GM19240 (cell line): ENCODE results near the gene CST6.

Experiments used
- DNase-seq: peaks from one replicate; pipeline ENCODE4 v3.0.0; 2011; ENCODE audit warnings: low spot score; ENCODE audit not compliant: insufficient read length

The CST6 gene, protein sequence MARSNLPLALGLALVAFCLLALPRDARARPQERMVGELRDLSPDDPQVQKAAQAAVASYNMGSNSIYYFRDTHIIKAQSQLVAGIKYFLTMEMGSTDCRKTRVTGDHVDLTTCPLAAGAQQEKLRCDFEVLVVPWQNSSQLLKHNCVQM

GRCh38 chr11:66011785-66012303 is at the start of gene CST6:
TSS of gene CST6 (plus strand) at chr11:66012008. CDS start at chr11:66012045, 37 bp downstream.
- no peak for DNase-seq

GRCh38 chr11:65962141-65962564 is 49.7 kb upstream of the CST6 start:
- no peak for DNase-seq

- DNase-seq = no peak
Observed at GRCh38 chr11:65964906-65965305, 46.9 kb upstream of the CST6 start.

GRCh38 chr11:65965986-65966762 is 45.6 kb upstream of the CST6 start:
- no peak for DNase-seq

DNA sequence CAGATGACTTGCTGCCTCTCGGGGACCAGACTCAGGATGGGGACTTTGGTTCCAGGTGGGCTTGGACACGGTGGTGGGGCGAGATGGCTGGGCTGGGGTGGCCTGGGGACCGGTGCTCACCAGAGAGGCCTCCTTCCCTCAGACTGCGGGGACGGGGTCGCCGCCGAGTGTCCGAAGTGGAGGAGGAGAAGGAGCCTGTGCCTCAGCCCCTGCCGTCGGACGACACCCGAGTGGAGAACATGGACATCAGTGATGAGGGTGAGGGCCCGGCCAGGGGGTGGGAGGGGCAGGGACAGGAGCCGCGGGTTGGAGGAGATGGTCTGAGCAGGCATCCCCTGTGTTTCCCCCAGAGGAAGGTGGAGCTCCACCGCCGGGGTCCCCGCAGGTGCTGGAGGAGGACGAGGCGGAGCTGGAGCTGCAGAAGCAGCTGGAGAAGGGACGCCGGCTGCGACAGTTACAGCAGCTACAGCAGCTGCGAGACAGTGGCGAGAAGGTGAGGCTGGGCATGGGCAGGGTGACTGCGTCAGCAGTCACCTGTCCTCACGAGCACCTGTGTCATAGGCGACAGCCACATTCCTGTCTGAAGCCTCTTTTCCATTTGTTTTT is 44.4 kb upstream of the CST6 start:
- no peak for DNase-seq

GRCh38 chr11:65968600-65969482 is 43.0 kb upstream of the CST6 start:
- no peak for DNase-seq

GRCh38 chr11:65972116-65972515 is 39.7 kb upstream of the CST6 start:
- DNase-seq = no peak

GRCh38 chr11:65973439-65974110 is 38.2 kb upstream of the CST6 start:
- no peak for DNase-seq

- DNase-seq = no peak
Observed at GRCh38 chr11:65975771-65976170, 36.0 kb upstream of the CST6 start.

- no peak for DNase-seq
Observed at GRCh38 chr11:65976216-65977176, 35.3 kb upstream of the CST6 start.

DNA sequence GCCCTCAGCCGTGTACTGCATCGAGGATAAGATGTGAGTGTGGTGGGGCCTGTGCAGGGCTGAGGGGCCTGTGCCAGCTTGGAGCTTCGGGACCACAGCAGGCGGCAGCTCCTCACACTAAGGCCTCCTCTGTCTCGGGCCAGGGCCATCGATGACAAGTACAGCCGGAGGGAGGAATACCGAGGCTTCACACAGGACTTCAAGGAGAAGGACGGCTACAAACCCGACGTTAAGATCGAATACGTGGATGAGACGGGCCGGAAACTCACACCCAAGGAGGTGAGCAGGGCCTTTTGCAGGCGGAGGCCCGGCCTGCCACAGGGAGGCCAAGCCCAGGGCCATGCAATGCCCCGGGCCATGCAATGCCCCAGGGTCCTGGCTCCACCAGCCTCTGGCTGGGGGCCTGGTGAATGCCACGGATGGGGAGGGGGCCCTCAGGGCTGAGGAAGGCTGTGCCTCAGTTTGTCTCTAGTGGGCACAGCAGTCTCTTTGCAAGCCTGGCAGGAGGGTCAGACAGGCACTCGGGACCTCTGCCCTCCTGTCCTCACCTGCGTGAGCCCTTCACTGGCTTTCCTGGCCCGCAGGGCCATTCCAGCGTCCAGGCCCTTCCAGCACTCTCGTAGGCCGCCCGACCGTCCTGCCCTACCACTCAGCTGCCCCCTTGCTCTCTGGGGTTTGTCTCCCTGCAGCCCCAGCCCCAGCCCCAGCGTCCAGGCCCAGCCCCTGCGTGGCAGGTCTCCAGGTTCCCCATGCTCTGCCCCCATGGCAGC is 34.0 kb upstream of the CST6 start:
- DNase-seq = no peak

- no peak for DNase-seq
Observed at GRCh38 chr11:65978391-65979238, 33.2 kb upstream of the CST6 start.

GRCh38 chr11:65979261-65979759 is 32.5 kb upstream of the CST6 start:
- DNase-seq = no peak

DNA sequence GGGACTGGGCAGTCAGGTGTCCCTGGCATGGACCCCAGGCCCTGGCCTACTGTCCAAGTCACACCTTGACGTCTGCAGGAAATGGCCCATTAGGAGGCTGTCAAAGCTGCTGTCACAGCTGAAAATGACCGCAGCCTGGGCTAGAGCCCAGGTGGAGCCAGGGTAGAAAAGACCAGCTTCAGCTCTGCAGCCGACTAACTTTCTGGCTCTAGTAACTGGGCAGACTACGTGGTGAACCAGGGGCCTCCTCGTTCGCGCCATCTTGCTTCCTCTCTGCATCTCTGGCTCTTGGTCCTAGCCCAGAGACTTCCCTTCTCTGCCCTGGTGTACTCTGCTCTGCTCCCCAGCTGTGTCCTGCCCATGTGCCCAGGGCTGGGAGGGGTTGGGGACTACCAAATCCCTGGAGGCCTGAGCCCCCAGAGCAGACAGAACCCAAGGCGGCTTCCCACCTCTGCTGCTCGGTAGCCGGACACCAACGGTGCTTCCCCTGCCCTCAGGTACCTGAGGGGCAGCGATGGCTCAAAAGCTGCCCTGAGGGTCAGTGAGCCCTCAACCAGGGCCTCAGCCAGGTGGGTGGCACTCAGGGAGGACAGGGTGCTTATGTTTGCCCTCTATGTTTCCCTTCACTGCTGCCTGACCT is 30.6 kb upstream of the CST6 start:
- DNase-seq = no peak

DNA sequence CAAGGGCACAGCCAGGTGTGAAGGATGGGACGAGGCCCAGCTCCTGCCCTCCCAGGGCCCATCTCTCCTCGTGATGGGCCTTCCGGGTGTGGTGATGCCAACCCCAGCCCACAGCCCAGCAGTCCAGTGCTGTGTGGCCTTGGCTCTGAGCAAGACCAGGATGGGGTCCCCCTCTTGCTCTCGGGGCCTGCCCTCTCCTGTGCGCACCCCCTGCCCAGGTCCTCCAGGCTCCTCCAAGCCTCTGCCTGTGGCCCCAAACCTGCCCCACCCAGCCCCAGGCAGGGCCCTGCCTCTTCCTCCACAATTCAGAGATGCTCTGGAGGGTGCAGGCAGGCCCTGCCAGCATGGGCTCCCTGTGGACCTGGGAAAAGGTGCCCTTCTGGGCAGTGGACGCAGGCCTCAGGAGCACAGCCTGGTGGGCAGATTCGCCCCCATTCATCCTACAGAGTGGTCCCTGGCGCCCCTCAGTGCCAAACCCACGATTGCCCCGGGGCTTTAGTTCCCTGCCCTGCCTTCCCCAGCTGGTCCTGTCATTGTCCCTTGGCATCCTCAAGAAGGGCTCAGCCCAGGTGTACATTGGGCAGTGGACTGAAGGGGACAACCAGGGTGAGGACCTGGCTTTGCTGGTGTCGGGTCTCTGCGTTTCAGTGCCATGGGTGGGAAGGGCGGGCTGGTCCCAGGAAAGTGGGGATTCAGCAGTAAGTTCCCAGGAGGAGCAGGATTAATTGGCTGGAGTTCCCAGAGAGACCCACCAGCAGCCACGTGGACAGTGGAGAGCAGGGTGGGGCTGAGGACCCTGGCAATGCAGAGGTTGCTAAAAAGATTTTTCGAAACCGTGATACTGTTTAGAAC is 29.6 kb upstream of the CST6 start:
- DNase-seq = no peak

DNA sequence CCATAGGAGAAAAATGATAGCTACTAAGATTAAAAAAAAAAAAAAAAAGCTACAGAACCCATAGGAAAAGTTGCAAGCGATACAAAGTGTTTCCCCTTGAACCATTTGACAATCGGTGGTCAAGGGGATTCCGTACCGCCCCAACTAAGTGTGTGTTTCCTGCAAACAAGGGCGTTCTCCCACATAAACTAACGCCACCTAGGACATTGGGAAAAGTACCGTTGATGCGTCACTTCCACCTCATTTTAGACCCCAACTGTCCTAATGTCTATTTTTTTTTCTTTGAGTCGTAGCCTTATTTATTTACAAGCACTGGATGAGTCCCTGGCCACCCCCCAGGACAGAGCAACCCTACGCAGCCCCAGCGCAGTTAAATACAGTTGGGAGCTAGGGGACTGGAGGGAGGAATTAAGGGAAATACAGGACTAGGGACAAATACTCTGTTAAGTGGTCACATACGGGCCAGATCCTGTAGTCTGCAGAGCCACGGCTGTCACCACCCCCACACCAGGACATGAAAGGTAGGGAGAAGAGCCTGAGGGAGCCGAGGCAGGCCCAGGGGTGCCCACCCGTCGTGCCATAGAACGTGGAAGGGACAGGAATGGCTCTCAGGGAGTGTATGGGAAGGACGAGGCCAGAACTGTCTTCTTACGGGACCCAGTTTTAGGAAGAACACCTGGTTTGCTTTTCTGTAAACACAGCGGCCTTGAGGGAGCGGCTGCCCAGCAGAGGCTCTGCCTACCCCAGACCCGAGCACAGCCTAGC is 28.8 kb upstream of the CST6 start:
- no peak for DNase-seq
